OCI-LY3 (cell line): ENCODE data around the gene HHAT.

ENCODE experiments used
- EZH2phosphoT487 ChIP-seq: fragments of 200-600 bp; shearing (Covaris generic); IDR thresholded peaks from 2 replicates; pipeline ENCODE4 v1.6.1; 2018; ENCODE audit warnings: antibody characterized with exemption, mixed run types, low read depth
- TF ChIP-seq, protein P1 (sequence below): fragments of 200-600, 300-600 bp; sonication (generic); IDR thresholded peaks from 2 replicates; pipeline ENCODE4 v1.5.1; 2014; ENCODE audit warnings: antibody characterized with exemption, low read length, low read depth

DNA sequence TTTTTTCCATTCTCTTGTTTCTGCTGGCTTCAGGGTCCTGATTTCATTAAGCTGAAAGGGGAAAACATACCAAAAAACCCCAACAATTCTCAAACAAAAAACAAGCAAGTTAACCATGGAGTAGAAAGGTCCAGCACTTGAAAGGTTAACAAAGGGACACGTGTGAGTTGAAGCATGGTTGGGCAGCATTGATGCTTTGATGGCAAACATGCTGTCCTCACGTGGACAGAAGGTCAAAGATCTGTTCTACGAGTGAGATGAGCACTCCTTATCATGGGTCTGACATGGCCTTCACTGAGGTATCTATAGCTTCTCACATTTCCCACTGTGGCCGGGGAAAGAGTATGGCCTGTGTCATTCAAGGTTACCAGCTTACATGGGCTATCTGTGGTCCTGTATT, 394.9 kb downstream of the HHAT start:
- TF ChIP-seq EZH2phosphoT487 = no peak
- TF ChIP-seq, protein P1, sequence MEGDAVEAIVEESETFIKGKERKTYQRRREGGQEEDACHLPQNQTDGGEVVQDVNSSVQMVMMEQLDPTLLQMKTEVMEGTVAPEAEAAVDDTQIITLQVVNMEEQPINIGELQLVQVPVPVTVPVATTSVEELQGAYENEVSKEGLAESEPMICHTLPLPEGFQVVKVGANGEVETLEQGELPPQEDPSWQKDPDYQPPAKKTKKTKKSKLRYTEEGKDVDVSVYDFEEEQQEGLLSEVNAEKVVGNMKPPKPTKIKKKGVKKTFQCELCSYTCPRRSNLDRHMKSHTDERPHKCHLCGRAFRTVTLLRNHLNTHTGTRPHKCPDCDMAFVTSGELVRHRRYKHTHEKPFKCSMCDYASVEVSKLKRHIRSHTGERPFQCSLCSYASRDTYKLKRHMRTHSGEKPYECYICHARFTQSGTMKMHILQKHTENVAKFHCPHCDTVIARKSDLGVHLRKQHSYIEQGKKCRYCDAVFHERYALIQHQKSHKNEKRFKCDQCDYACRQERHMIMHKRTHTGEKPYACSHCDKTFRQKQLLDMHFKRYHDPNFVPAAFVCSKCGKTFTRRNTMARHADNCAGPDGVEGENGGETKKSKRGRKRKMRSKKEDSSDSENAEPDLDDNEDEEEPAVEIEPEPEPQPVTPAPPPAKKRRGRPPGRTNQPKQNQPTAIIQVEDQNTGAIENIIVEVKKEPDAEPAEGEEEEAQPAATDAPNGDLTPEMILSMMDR = no peak
